Measurements from ENCODE around the gene TMEM217.

The TMEM217 gene

DNA sequence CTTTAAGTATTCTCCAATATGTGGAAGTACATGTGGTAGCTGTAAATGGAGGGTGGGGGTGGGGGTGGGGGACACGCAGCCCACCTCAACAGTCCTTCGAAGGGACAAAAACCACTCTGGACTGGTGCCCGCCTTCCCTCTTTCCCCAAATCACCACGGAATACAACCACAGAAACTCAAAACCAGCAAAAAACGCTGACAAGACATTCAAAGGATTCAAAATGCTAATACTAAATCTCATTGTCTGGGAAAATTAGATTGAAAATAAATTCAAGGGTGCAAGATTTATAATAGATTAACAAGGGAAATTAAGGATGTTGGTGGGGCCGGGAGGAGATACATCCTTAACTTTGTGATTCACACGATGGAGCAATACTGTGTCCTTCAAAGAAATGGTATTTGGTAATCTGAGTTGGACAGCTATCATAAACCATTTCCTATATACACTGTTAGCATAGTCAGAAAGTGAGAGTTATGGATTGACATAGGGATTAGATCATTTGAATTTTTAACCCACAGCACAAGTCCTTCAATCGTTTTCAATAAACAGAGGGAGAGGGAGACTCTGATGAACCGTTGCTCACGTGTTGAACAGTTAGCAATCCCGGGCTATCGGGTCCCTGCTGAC lies 1.1 kb downstream of the TMEM217 start:
- H3K36me3 ChIP-seq (ENCODE audit: control insufficient read depth in 1 of 2, insufficient read depth in 2 of 2, low read depth in 1 of 2, low read length in 2 of 2), result no peaks in the 10 kb centered on the region
- H3K4me2 ChIP-seq (ENCODE audit: low read length, poor library complexity, severe bottlenecking), result peak overlapping the region; percentile 76
- peak; percentile 48 for DNase-seq
- H2AK5ac ChIP-seq (ENCODE audit: low read length, severe bottlenecking), result no peak overlapping the region
- no peak overlapping the region for H4K91ac ChIP-seq (ENCODE audit: low read length)
- no peak overlapping the region for H3K23ac ChIP-seq (ENCODE audit: low read length in 2 of 2)
- peaks cover 7% of the 10 kb centered on the region for H3K79me1 ChIP-seq (replicated peaks; ENCODE audit: low read length, poor library complexity, severe bottlenecking)
- H3K9me3 ChIP-seq (ENCODE audit: control insufficient read depth, low read length), result no peaks in the 10 kb centered on the region
- no peak overlapping the region for H2BK15ac ChIP-seq (ENCODE audit: low read depth, poor library complexity, severe bottlenecking)
- H3K4me3 ChIP-seq (ENCODE audit: insufficient read depth in 1 of 2, low read depth in 1 of 2, low read length in 2 of 2), result peak overlapping the region in 1 of 2 experiments; percentile 95
- H3K4ac ChIP-seq (ENCODE audit: low read depth in 1 of 2, low read length in 2 of 2), result no peak overlapping the region
- H4K8ac ChIP-seq (ENCODE audit: low read length), result no peak overlapping the region
- no peak overlapping the region for H3K27ac ChIP-seq (ENCODE audit: low read length, poor library complexity, severe bottlenecking)
- no peaks in the 10 kb centered on the region for H3K27me3 ChIP-seq (ENCODE audit: control insufficient read depth in 1 of 2, insufficient read depth in 1 of 2, low read length in 2 of 2)
- H2BK5ac ChIP-seq (ENCODE audit: low read depth, low read length, poor library complexity, severe bottlenecking), result no peak overlapping the region
- no peak overlapping the region for H2AFZ ChIP-seq (ENCODE audit: low read depth, low read length)
- peak overlapping the region; percentile 99 for H3K9ac ChIP-seq (ENCODE audit: low read length)
- H3K18ac ChIP-seq (ENCODE audit: low read depth in 1 of 2, low read length in 2 of 2), result no peak overlapping the region
- no peak overlapping the region for H2BK12ac ChIP-seq (ENCODE audit: low read length in 2 of 2)
- WGBS, result 40% methylated on average over 6 of the region's 12 CpGs
- H3K4me1 ChIP-seq (ENCODE audit: control insufficient read depth, insufficient read depth, low read depth, low read length), result no peaks in the 10 kb centered on the region
- no peak overlapping the region for H3K14ac ChIP-seq (ENCODE audit: low read length in 2 of 2)
- H2BK120ac ChIP-seq (ENCODE audit: low read depth, low read length), result no peak overlapping the region

- Histone ChIP-seq H2AFZ (ENCODE audit: low read depth, low read length) (peak overlapping the region; percentile 14), H3K23ac (ENCODE audit: low read length in 2 of 2) (no peak overlapping the region), H3K4me1 (ENCODE audit: control insufficient read depth, insufficient read depth, low read depth, low read length) (no peaks in the 10 kb centered on the region), H3K9ac (ENCODE audit: low read length) (no peak overlapping the region), H3K4me2 (ENCODE audit: low read length, poor library complexity, severe bottlenecking) (no peak overlapping the region), H2BK5ac (ENCODE audit: low read depth, low read length, poor library complexity, severe bottlenecking) (no peak overlapping the region), H3K36me3 (ENCODE audit: control insufficient read depth in 1 of 2, insufficient read depth in 2 of 2, low read depth in 1 of 2, low read length in 2 of 2) (no peaks in the 10 kb centered on the region), H3K79me1 (replicated peaks; ENCODE audit: low read length, poor library complexity, severe bottlenecking) (peaks cover 9% of the 10 kb centered on the region), H2BK120ac (ENCODE audit: low read depth, low read length) (no peak overlapping the region), H4K8ac (ENCODE audit: low read length) (no peak overlapping the region), H3K27ac (ENCODE audit: low read length, poor library complexity, severe bottlenecking) (no peak overlapping the region), H3K4ac (ENCODE audit: low read depth in 1 of 2, low read length in 2 of 2) (no peak overlapping the region), H3K4me3 (ENCODE audit: insufficient read depth in 1 of 2, low read depth in 1 of 2, low read length in 2 of 2) (no peak overlapping the region), H3K14ac (ENCODE audit: low read length in 2 of 2) (no peak overlapping the region), H3K18ac (ENCODE audit: low read depth in 1 of 2, low read length in 2 of 2) (no peak overlapping the region), H3K9me3 (ENCODE audit: control insufficient read depth, low read length) (peaks cover 12% of the 10 kb centered on the region), H4K91ac (ENCODE audit: low read length) (no peak overlapping the region), H2AK5ac (ENCODE audit: low read length, severe bottlenecking) (no peak overlapping the region), H3K27me3 (ENCODE audit: control insufficient read depth in 1 of 2, insufficient read depth in 1 of 2, low read length in 2 of 2) (no peaks in the 10 kb centered on the region), H2BK15ac (ENCODE audit: low read depth, poor library complexity, severe bottlenecking) (no peak overlapping the region), H2BK12ac (ENCODE audit: low read length in 2 of 2) (peak overlapping the region in 1 of 2 experiments; percentile 9)
- DNase-seq, result no peak
- 81% methylated on average over 5 of the region's 5 CpGs for WGBS
These were observed 3.1 kb downstream of the TMEM217 start for GRCh38 chr6:37254881-37255280.

DNA sequence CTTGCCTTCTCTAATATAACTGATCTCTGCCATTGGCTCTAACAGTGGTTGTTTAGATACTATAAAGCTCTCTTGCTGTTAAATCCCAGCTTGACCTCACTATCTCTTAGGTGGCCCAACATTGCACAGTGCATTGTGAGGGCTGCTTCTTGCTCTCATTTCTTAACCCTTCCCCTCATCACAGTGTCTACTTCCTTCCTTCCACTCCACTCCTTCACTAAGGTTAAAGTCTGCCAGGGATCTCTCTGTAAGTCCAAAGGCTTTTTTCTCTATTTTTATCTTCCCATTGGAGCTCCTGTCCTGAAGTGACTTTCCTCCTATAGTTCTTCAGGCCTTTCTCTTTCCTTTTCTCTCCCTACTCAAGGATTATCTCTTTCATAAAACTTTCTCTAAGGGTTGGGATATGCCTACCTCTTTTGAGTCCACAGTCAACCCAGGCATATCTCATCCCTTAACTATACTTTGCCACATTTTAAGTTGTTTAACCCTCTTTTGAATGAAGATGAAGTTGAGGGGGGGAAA lies 4.4 kb downstream of the TMEM217 start:
- H3K4ac ChIP-seq (ENCODE audit: low read depth in 1 of 2, low read length in 2 of 2), result no peak overlapping the region
- no peak overlapping the region for H2BK5ac ChIP-seq (ENCODE audit: low read depth, low read length, poor library complexity, severe bottlenecking)
- no peak overlapping the region for H3K18ac ChIP-seq (ENCODE audit: low read depth in 1 of 2, low read length in 2 of 2)
- H4K8ac ChIP-seq (ENCODE audit: low read length), result no peak overlapping the region
- H2BK120ac ChIP-seq (ENCODE audit: low read depth, low read length), result no peak overlapping the region
- no peak overlapping the region for H2AFZ ChIP-seq (ENCODE audit: low read depth, low read length)
- H3K9ac ChIP-seq (ENCODE audit: low read length), result no peak overlapping the region
- H3K27ac ChIP-seq (ENCODE audit: low read length, poor library complexity, severe bottlenecking), result no peak overlapping the region
- H3K9me3 ChIP-seq (ENCODE audit: control insufficient read depth, low read length), result peaks cover 17% of the 10 kb centered on the region
- no peaks in the 10 kb centered on the region for H3K4me1 ChIP-seq (ENCODE audit: control insufficient read depth, insufficient read depth, low read depth, low read length)
- H3K14ac ChIP-seq (ENCODE audit: low read length in 2 of 2), result no peak overlapping the region
- H3K4me3 ChIP-seq (ENCODE audit: insufficient read depth in 1 of 2, low read depth in 1 of 2, low read length in 2 of 2), result no peak overlapping the region
- H2AK5ac ChIP-seq (ENCODE audit: low read length, severe bottlenecking), result no peak overlapping the region
- no peak overlapping the region for H4K91ac ChIP-seq (ENCODE audit: low read length)
- H3K4me2 ChIP-seq (ENCODE audit: low read length, poor library complexity, severe bottlenecking), result no peak overlapping the region
- H3K23ac ChIP-seq (ENCODE audit: low read length in 2 of 2), result no peak overlapping the region
- peak; percentile 12 for DNase-seq
- no peak overlapping the region for H2BK15ac ChIP-seq (ENCODE audit: low read depth, poor library complexity, severe bottlenecking)
- peaks cover 9% of the 10 kb centered on the region for H3K79me1 ChIP-seq (replicated peaks; ENCODE audit: low read length, poor library complexity, severe bottlenecking)
- no peaks in the 10 kb centered on the region for H3K27me3 ChIP-seq (ENCODE audit: control insufficient read depth in 1 of 2, insufficient read depth in 1 of 2, low read length in 2 of 2)
- H2BK12ac ChIP-seq (ENCODE audit: low read length in 2 of 2), result no peak overlapping the region
- H3K36me3 ChIP-seq (ENCODE audit: control insufficient read depth in 1 of 2, insufficient read depth in 2 of 2, low read depth in 1 of 2, low read length in 2 of 2), result no peaks in the 10 kb centered on the region

- peaks cover 3% of the 10 kb centered on the region for H3K79me1 ChIP-seq (replicated peaks; ENCODE audit: low read length, poor library complexity, severe bottlenecking)
- H4K8ac ChIP-seq (ENCODE audit: low read length), result no peak overlapping the region
- H3K36me3 ChIP-seq (ENCODE audit: control insufficient read depth in 1 of 2, insufficient read depth in 2 of 2, low read depth in 1 of 2, low read length in 2 of 2), result no peaks in the 10 kb centered on the region
- DNase-seq, result peak; percentile 50
- no peak overlapping the region for H3K4ac ChIP-seq (ENCODE audit: low read depth in 1 of 2, low read length in 2 of 2)
- no peak overlapping the region for H3K4me2 ChIP-seq (ENCODE audit: low read length, poor library complexity, severe bottlenecking)
- 7% methylated on average over 1 of the region's 4 CpGs for WGBS
- no peak overlapping the region for H2BK12ac ChIP-seq (ENCODE audit: low read length in 2 of 2)
- no peak overlapping the region for H2BK5ac ChIP-seq (ENCODE audit: low read depth, low read length, poor library complexity, severe bottlenecking)
- no peak overlapping the region for H2BK15ac ChIP-seq (ENCODE audit: low read depth, poor library complexity, severe bottlenecking)
- no peak overlapping the region for H3K14ac ChIP-seq (ENCODE audit: low read length in 2 of 2)
- no peak overlapping the region for H2AK5ac ChIP-seq (ENCODE audit: low read length, severe bottlenecking)
- no peaks in the 10 kb centered on the region for H3K27me3 ChIP-seq (ENCODE audit: control insufficient read depth in 1 of 2, insufficient read depth in 1 of 2, low read length in 2 of 2)
- no peak overlapping the region for H3K4me3 ChIP-seq (ENCODE audit: insufficient read depth in 1 of 2, low read depth in 1 of 2, low read length in 2 of 2)
- no peak overlapping the region for H3K18ac ChIP-seq (ENCODE audit: low read depth in 1 of 2, low read length in 2 of 2)
- no peak overlapping the region for H2AFZ ChIP-seq (ENCODE audit: low read depth, low read length)
- no peak overlapping the region for H3K23ac ChIP-seq (ENCODE audit: low read length in 2 of 2)
- H4K91ac ChIP-seq (ENCODE audit: low read length), result no peak overlapping the region
- peak overlapping the region; percentile 64 for H3K9ac ChIP-seq (ENCODE audit: low read length)
- no peak overlapping the region for H2BK120ac ChIP-seq (ENCODE audit: low read depth, low read length)
- H3K27ac ChIP-seq (ENCODE audit: low read length, poor library complexity, severe bottlenecking), result peak overlapping the region; percentile 41
- H3K4me1 ChIP-seq (ENCODE audit: control insufficient read depth, insufficient read depth, low read depth, low read length), result no peaks in the 10 kb centered on the region
- peaks cover 17% of the 10 kb centered on the region for H3K9me3 ChIP-seq (ENCODE audit: control insufficient read depth, low read length)
These were observed 6.6 kb downstream of the TMEM217 start for GRCh38 chr6:37251211-37251780.

Data from mesenchymal stem cell (in vitro differentiated cells and primary cell).